ENCODE data around the gene CCDC13.

CCDC13 gene

DNA sequence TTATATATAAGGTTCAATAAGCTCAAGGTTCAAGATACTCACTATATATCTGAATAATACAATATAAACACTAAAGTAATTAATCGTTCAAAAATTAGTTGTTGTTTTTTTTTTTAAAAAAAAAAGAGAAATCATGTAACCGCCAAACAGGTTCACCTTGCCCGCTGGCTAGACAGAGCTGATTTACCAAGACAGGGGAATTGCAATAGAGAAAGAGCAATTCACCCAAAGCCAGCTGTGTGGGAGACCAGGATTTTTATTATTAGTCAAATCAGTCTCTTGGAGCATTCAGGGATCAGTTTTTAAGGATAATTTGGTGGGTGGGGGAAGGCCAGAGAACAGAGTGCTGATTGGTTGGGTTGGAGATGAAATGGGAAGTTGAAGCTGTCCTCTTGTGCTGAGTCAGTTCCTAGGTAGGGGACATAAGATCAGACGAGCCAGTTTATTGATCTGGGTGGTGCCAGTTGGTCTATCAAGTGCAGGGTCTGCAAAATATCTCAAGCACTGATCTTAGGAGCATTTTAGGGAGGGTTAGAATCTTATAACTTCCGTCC lies 23.4 kb upstream of the CCDC13 start:
- DNase-seq (ENCODE audit: low read depth, low spot score), result no peak

DNA sequence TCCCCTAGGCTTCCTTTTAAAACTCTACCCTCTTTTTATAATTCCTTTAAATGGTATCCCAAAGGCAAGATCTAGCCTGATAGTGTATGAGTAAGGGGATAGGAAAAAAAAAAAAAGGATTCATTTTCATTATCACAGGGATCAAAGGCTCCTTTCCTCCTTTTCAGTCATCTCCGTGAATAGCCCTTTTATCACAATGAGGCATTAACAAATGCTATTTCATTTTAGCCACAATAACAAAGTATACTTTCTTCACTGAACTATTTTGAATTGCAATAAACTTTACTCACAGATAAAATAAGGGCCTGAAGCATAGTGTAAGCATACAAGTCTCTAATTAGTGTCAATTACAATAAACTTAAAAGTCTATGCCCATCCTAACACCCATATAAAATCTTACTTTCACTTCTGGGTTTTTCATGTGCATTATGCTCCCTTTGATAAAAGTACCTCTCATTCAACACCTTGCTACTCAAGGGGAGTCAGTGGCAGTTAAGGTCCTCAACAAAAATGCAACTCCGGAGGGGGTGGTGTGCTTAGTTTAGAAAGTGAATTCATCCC lies 22.6 kb upstream of the CCDC13 start:
- DNase-seq (ENCODE audit: low read depth, low spot score), result no peak

GRCh38 chr3:42790714-42791229 lies 17.7 kb upstream of the CCDC13 start:
- DNase-seq (ENCODE audit: low read depth, low spot score), result no peak

GRCh38 chr3:42786631-42787030 lies 13.6 kb upstream of the CCDC13 start:
- no peak for DNase-seq (ENCODE audit: low read depth, low spot score)

DNA sequence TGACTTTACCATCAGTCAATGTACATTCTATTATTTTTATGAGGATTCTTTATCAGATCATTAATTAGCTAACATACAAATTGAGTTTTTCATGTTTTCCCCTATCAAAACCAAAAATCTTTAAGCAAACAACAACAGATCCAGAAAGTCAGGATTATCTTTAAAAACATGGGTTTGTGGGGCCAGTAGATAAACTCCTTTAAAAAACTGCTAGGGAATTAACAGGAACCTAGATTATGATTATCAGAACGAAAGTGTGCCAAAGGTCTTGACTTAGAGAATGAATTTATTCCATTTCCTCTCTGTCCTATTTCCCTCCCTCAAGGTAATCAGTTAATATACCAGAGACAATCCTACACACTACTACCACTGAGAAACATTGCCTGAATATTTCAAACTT lies 13.2 kb upstream of the CCDC13 start:
- no peak for DNase-seq (ENCODE audit: low read depth, low spot score)

- DNase-seq (ENCODE audit: low read depth, low spot score), result no peak
These were observed 8.0 kb upstream of the CCDC13 start for GRCh38 chr3:42780892-42781700.

- no peak for DNase-seq (ENCODE audit: low read depth, low spot score)
These were observed 7.3 kb upstream of the CCDC13 start for GRCh38 chr3:42780398-42780797.

- no peak for DNase-seq (ENCODE audit: low read depth, low spot score)
These were observed 5.6 kb upstream of the CCDC13 start for GRCh38 chr3:42778644-42779043.

- DNase-seq (ENCODE audit: low read depth, low spot score), result no peak
These were observed 327 bp upstream of the CCDC13 start for GRCh38 chr3:42773409-42773751.

GRCh38 chr3:42771271-42771670 lies 1.8 kb downstream of the CCDC13 start:
- no peak for DNase-seq (ENCODE audit: low read depth, low spot score)

DNA sequence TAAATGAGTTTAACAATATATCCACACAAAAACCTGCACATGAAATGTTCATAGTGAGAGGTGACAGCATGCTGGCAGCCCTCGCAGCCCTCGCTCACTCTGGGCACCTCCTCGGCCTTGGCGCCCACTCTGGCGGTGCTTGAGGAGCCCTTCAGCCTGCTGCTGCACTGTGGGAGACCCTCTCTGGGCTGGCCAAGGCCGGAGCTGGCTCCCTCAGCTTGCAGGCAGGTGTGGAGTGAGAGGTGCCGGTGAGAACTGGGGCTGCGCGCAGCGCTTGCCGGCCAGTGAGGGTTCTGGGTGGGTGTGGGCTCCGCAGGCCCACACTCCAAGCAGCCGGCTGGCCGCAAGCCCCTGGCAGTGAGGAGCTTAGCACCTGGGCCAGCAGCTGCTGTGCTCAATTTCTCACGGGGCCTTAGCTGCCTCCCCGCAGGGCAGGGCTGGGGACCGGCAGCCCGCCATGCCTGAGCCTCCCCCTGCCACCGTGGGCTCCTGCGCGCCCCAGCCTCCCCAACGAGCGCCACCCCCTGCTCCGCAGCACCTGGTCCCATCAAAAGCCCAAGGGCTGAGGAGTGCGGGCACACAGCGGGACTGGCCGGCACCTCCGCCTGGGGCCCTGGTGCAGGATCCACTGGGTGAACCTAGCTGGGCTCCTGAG lies 3.4 kb downstream of the CCDC13 start:
- no peak for DNase-seq (ENCODE audit: low read depth, low spot score)

GRCh38 chr3:42764561-42765295 lies 8.3 kb downstream of the CCDC13 start:
- DNase-seq (ENCODE audit: low read depth, low spot score), result no peak

DNA sequence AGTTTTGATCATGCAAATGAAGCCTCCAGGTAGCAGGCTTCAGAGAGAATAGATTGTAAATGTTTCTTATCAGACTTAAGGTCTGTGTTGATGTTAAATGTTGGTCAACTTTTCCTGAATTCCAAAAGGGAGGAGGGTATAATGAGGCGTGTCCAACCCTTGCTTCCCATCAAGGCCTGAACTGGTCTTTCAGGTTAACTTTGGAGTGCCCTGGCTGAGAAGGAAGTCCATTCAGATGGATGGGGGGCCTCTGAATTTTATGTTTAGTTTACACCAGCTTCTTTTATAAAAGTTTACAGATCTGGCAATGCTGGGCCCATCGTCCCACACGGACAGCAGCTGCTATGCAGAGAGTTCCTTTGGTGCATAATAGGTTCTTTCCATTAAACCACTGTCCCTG lies 8.9 kb downstream of the CCDC13 start:
- DNase-seq (ENCODE audit: low read depth, low spot score), result no peak

GRCh38 chr3:42763021-42763420 lies 10.0 kb downstream of the CCDC13 start:
- DNase-seq (ENCODE audit: low read depth, low spot score), result no peak

DNA sequence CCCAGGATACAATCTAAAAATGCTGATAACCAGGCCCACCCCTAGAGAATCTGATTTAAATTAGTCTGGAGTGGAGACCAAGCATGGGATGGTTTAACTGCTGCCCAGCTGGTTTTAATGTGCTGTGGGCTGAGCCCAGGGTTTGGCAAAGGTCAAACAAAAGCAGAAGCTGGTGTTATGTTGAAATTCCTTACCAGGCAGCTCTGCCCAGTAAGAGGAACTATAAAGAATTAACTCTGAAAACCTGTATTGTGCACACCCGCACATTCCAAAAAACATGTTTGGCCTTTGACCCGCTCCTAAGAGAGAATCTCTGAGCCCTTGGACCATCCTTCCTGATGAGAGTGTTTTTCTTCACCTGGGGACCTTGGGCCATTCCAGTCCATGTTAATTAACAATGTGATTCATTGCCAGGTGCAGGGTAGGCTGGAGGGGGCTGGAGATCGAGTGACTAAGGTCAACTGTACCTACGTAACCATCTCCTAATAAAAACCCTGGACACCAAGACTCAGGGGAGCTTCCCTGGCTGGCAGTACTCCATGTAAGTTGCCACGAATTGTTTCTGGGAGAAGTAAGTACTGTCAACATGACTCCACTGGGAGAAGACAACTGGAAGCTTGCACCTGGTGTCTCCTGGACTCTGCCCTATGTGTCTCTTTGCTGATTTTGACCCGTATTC lies 10.9 kb downstream of the CCDC13 start:
- DNase-seq (ENCODE audit: low read depth, low spot score), result no peak

GRCh38 chr3:42758126-42758525 lies 14.9 kb downstream of the CCDC13 start:
- DNase-seq (ENCODE audit: low read depth, low spot score), result no peak

GRCh38 chr3:42756681-42757213 lies 16.3 kb downstream of the CCDC13 start:
- DNase-seq (ENCODE audit: low read depth, low spot score), result no peak

DNA sequence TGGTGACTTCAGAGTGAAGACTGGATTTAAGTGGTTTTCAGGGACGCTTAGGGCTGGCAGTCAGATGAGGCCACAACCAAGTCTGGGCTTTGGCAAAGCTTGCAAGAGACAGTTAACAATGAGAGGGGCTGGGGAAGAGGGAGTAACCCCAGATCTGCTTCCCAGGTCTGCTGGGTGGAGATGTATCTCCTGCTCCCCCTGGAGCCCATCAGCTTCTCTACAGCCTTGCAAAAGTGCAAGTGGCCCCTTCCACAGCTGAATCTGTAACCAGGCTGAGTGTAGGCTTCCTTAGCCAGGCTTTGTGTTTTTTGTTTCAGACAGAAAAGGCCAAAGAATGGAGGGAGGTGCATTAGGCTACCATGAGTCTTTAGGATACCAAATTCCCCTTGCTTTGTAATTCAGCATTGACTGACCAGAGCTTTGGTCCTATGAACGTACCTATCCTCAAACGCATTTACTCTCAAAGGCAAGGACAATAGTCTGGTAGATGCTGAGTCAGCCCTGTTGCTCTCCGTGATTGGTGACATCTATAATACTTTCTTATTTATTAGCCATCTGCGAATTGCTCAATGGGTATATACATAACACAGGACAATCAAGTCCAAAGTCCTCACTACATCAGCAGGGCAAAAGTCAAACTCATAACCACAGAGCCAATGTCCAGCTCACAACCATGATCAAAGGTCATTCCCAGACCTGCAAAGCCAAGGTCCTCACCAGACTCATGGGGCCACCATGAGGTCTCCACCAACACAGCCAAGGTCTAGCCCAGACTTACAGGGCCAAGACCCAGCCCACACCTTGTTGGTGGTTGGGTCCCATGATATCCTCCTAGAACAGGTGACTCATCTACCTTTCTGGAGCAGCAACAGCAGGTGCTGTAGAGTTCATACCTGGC lies 17.1 kb downstream of the CCDC13 start:
- peak; percentile 50 for DNase-seq (ENCODE audit: low read depth, low spot score)

DNA sequence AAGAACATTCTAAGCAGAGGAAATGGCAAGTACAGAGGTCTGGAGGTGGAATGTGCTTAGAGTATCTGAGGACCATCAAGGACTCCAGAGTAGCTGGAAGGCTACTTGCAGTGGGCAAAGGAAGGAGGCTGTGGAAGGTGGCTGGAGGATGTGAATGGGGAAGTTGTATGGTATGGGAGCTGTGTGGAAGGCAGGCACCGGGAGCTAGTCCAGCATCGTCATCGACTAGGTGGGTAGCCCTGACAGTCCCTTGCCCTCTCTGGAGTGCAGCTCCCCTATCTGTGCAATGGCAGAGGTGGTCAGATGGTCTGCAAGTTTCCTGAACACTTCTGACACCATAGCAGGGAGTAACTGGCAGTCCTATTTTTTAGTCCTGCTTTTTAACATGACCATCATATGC lies 19.3 kb downstream of the CCDC13 start:
- no peak for DNase-seq (ENCODE audit: low read depth, low spot score)

DNA sequence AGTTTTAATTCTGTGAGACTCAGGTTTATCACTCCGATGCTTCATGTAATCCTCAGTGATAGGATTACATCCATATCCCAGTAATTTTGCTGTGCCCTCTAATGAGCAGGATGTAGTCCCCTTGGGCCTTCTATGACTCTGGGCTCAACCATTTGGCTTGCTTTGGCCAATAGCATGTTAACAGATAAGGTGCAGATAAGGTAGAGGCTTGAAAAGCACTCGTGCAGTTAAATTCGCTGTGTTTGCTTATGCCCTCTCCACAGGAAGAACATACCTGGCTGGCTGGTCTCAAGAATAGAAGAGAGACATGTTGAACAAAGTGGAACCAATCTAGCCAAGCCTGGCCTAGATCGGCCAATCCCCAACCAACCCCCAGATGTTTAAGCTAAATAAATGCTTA lies 20.1 kb downstream of the CCDC13 start:
- DNase-seq (ENCODE audit: low read depth, low spot score), result no peak
